ENCODE measurements around the gene GABRA5.

GABRA5 gene

GRCh38 chr15:26945046-26945445 lies 78.2 kb downstream of the GABRA5 start:
- H3K4me3 ChIP-seq (replicated peaks; ENCODE audit: insufficient read depth, low read length) = no peak overlapping the region
- no peak for DNase-seq (ENCODE audit: low read depth in 1 of 2, low spot score in 1 of 2)
- no peak for TF ChIP-seq GABPA (IDR thresholded peaks at IDR 0.05; ENCODE audit: low read depth)
- no peak for TF ChIP-seq CTCF (IDR thresholded peaks at IDR 0.05; ENCODE audit: insufficient read depth, low read length)
- TF ChIP-seq POLR2AphosphoS5 (IDR thresholded peaks at IDR 0.05; ENCODE audit: low read depth) = no peak
- no peak for TF ChIP-seq SPI1 (IDR thresholded peaks at IDR 0.05; ENCODE audit: borderline replicate concordance, low read depth)
- no peak for TF ChIP-seq REST (IDR thresholded peaks at IDR 0.05; ENCODE audit: insufficient replicate concordance, low read depth)
- H3K27me3 ChIP-seq (ENCODE audit: insufficient read depth, poor library complexity, severe bottlenecking) = no peaks in the 10 kb centered on the region
- H3K27ac ChIP-seq (replicated peaks) = no peak overlapping the region

GRCh38 chr15:26950001-26950400 lies 83.1 kb downstream of the GABRA5 start:
- DNase-seq (ENCODE audit: low read depth in 1 of 2, low spot score in 1 of 2) = no peak
- Histone ChIP-seq H3K27me3 (ENCODE audit: insufficient read depth, poor library complexity, severe bottlenecking) (no peaks in the 10 kb centered on the region), H3K27ac (replicated peaks) (no peak overlapping the region), H3K4me3 (replicated peaks; ENCODE audit: insufficient read depth, low read length) (no peak overlapping the region)
- TF ChIP-seq POLR2AphosphoS5 (IDR thresholded peaks at IDR 0.05; ENCODE audit: low read depth) = no peak

GRCh38 chr15:26954403-26954802 lies 87.5 kb downstream of the GABRA5 start:
- no peak overlapping the region for H3K27ac ChIP-seq (replicated peaks)
- no peak overlapping the region for H3K4me3 ChIP-seq (replicated peaks; ENCODE audit: insufficient read depth, low read length)
- no peak for DNase-seq (ENCODE audit: low read depth in 1 of 2, low spot score in 1 of 2)
- H3K27me3 ChIP-seq (ENCODE audit: insufficient read depth, poor library complexity, severe bottlenecking) = no peaks in the 10 kb centered on the region
- no peak for TF ChIP-seq GABPA (IDR thresholded peaks at IDR 0.05; ENCODE audit: low read depth)
- TF ChIP-seq REST (IDR thresholded peaks at IDR 0.05; ENCODE audit: insufficient replicate concordance, low read depth) = no peak
- no peak for TF ChIP-seq SPI1 (IDR thresholded peaks at IDR 0.05; ENCODE audit: borderline replicate concordance, low read depth)
- no peak for TF ChIP-seq CTCF (IDR thresholded peaks at IDR 0.05; ENCODE audit: insufficient read depth, low read length)
- no peak for TF ChIP-seq POLR2AphosphoS5 (IDR thresholded peaks at IDR 0.05; ENCODE audit: low read depth)

- no peak for DNase-seq (ENCODE audit: low read depth in 1 of 2, low spot score in 1 of 2)
- TF ChIP-seq POLR2AphosphoS5 (IDR thresholded peaks at IDR 0.05; ENCODE audit: low read depth) = no peak
- TF ChIP-seq REST (IDR thresholded peaks at IDR 0.05; ENCODE audit: insufficient replicate concordance, low read depth) = no peak
- no peak for TF ChIP-seq GABPA (IDR thresholded peaks at IDR 0.05; ENCODE audit: low read depth)
- H3K27me3 ChIP-seq (ENCODE audit: insufficient read depth, poor library complexity, severe bottlenecking) = peaks cover 13% of the 10 kb centered on the region
- no peak overlapping the region for H3K27ac ChIP-seq (replicated peaks)
- no peak overlapping the region for H3K4me3 ChIP-seq (replicated peaks; ENCODE audit: insufficient read depth, low read length)
These were observed 100.9 kb downstream of the GABRA5 start for GRCh38 chr15:26967719-26968269.

All from HL-60 (cell line).